RWPE1 (cell line): ENCODE results near the gene COX6A1.

Experiments
- CTCF ChIA-PET: fragments of 350-600 bp; sonication (Branson Sonifier 250); formaldehyde crosslinking; extraction: SDS; loops from one replicate; lab custom pipeline; 2021; lab: Yijun Ruan, JAX
- POLR2A ChIA-PET: fragments of 400-600 bp; formaldehyde crosslinking; extraction: SDS; loops from one replicate; lab custom pipeline; 2020; ENCODE audit warnings: antibody characterized with exemption; ENCODE audit not compliant: low non-redundant PET; lab: Yijun Ruan, JAX
- DNase-seq: peaks from one replicate; pipeline ENCODE4 v3.0.0; 2012; ENCODE audit warnings: low spot score
- H3K27ac ChIP-seq: fragments of 450-650 bp; 2 replicates; pipeline ENCODE4 v1.5.1; 2017
- CTCF ChIP-seq: fragments of 450-650 bp; conservative IDR thresholded peaks from 2 replicates; pipeline ENCODE4 v1.5.1; 2017; ENCODE audit warnings: low read depth, mild to moderate bottlenecking

The COX6A1 gene

GRCh38 chr12:120422892-120423456, 14.9 kb upstream of the COX6A1 start:
- POLR2A ChIA-PET: no interaction called here
- H3K27ac ChIP-seq: no peak overlapping the region
- CTCF ChIA-PET: interaction anchor here (0.5 to 0.6 kb wide), 2 partner anchors 178 to 1014 kb away, joined by 3 read pairs; no protein-coding TSS in a partner anchor
- DNase-seq: no peak
- TF ChIP-seq CTCF: no peak

GRCh38 chr12:120425797-120426196, 12.1 kb upstream of the COX6A1 start:
- CTCF ChIA-PET: no interaction called here
- POLR2A ChIA-PET: no interaction called here
- no peak for TF ChIP-seq CTCF
- no peak for DNase-seq
- H3K27ac ChIP-seq: no peak overlapping the region

- H3K27ac ChIP-seq: no peak overlapping the region
- CTCF ChIA-PET: interaction anchor here (0.5 to 0.8 kb wide), 2 partner anchors 99 to 200 kb away, joined by 3 read pairs; no protein-coding TSS in a partner anchor
- POLR2A ChIA-PET: no interaction called here
- DNase-seq: no peak
- no peak for TF ChIP-seq CTCF
Measured at GRCh38 chr12:120428597-120429229, 9.2 kb upstream of the COX6A1 start.

- TF ChIP-seq CTCF: no peak
- ChIA-PET CTCF (interaction anchor here (1.0 to 1.3 kb wide), 3 partner anchors 15 to 72 kb away, joined by 3 to 8 read pairs (median 8); no protein-coding TSS in a partner anchor), POLR2A (no interaction called here)
- H3K27ac ChIP-seq: no peak overlapping the region
- no peak for DNase-seq
Measured at GRCh38 chr12:120429368-120429767, 8.5 kb upstream of the COX6A1 start.

GRCh38 chr12:120432772-120433525, 5.0 kb upstream of the COX6A1 start:
- DNase-seq: no peak
- POLR2A ChIA-PET: no interaction called here
- TF ChIP-seq CTCF: no peak
- CTCF ChIA-PET: no interaction called here
- no peak overlapping the region for H3K27ac ChIP-seq

- peak overlapping the region; percentile 82 for H3K27ac ChIP-seq
- TF ChIP-seq CTCF: no peak
- POLR2A ChIA-PET: no interaction called here
- CTCF ChIA-PET: interaction anchor here (0.5 to 0.7 kb wide), 4 partner anchors 11 to 210 kb away, joined by 4 to 6 read pairs (median 4); no protein-coding TSS in a partner anchor
- DNase-seq: no peak
Measured at GRCh38 chr12:120438495-120439198, 734 bp downstream of the COX6A1 start.
